Fibroblast of lung (primary cell): ENCODE measurements around the gene SUZ12.
"Not testable (repeated sequence)": the region's sequence is repeated elsewhere in the genome, so short reads cannot be mapped to it uniquely, and the experiment has no call there.

ENCODE experiments used
- EZH2 ChIP-seq: IDR thresholded peaks from 2 replicates; pipeline ENCODE4 v1.5.1; 2012; ENCODE audit warnings: low read length, control low read depth, mild to moderate bottlenecking; ENCODE audit errors: missing control alignments
- TF ChIP-seq, protein P1 (sequence below), 2 donors: IDR thresholded peaks in 1 of 2; conservative IDR thresholded peaks in 1 of 2; 1 replicate in 1 of 2; 2 replicates in 1 of 2; pipeline ENCODE4 v1.5.1; 2011 to 2012; ENCODE audit warnings: low read length in 2 of 2, control low read depth in 1 of 2, inconsistent platforms in 1 of 2, low read depth in 1 of 2, mild to moderate bottlenecking in 1 of 2

DNA sequence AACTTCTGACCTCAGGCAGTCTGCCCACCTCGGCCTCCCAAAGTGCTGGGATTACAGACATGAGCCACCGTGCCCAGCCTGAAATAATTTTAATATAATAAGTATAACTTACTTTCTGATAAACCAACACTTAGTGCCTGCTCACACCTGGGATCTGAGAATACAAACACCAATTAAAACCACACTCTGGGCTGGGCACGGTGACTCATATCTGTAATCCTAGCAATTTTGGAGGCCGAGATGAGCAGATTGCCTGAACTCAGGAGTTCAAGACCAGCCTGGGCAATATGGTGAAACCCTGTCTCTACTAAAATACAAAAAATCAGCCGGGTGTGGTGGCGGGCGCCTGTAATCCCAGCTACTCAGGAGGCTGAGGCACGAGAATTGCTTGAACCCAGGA is 55.0 kb downstream of the SUZ12 start:
- TF ChIP-seq, protein P1, sequence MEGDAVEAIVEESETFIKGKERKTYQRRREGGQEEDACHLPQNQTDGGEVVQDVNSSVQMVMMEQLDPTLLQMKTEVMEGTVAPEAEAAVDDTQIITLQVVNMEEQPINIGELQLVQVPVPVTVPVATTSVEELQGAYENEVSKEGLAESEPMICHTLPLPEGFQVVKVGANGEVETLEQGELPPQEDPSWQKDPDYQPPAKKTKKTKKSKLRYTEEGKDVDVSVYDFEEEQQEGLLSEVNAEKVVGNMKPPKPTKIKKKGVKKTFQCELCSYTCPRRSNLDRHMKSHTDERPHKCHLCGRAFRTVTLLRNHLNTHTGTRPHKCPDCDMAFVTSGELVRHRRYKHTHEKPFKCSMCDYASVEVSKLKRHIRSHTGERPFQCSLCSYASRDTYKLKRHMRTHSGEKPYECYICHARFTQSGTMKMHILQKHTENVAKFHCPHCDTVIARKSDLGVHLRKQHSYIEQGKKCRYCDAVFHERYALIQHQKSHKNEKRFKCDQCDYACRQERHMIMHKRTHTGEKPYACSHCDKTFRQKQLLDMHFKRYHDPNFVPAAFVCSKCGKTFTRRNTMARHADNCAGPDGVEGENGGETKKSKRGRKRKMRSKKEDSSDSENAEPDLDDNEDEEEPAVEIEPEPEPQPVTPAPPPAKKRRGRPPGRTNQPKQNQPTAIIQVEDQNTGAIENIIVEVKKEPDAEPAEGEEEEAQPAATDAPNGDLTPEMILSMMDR (conservative IDR thresholded peaks at IDR 0.05 in 1 of 2, IDR thresholded peaks at IDR 0.05 in 1 of 2; ENCODE audit: low read depth in 1 of 2, low read length in 2 of 2), result not testable (repeated sequence)
- TF ChIP-seq EZH2, result not testable (repeated sequence)
